Ramos (cell line): ENCODE data around the gene MBD3L2B.
"Not testable (repeated sequence)": the region's sequence is repeated elsewhere in the genome, so short reads cannot be mapped to it uniquely, and the experiment has no call there.

Experiments used
- in situ Hi-C: fragments of 300-500 bp; cut with MboI; formaldehyde crosslinking; loops from one replicate; pipeline ENCODE4 v1.14.3; 2022; ENCODE audit warnings: low sequenced_read_pairs; ENCODE audit not compliant: unreplicated experiment

The MBD3L2B gene

GRCh38 chr19:7021331-7021730 lies at the start of gene MBD3L2B:
Gene MBD3L2B, minus strand, starts transcription at chr19:7021431. Its CDS starts 34 bp downstream, at chr19:7021397.
- in situ Hi-C loops, result not testable (repeated sequence)

GRCh38 chr19:7069904-7070226 lies 48.6 kb upstream of the MBD3L2B start:
- in situ Hi-C loops, result no loop called here

GRCh38 chr19:7069042-7069903 lies 48.0 kb upstream of the MBD3L2B start, which contains the start of gene ZNF557:
Gene ZNF557, plus strand, starts transcription at chr19:7069703. Its CDS starts 5,372 bp downstream, at chr19:7075075.
- in situ Hi-C loops, result no loop called here

GRCh38 chr19:7068599-7068998 lies 47.4 kb upstream of the MBD3L2B start:
- in situ Hi-C loops, result no loop called here

- in situ Hi-C loops, result no loop called here
Measured at GRCh38 chr19:7067716-7068115, 46.5 kb upstream of the MBD3L2B start.

- in situ Hi-C loops, result not testable (repeated sequence)
Measured at GRCh38 chr19:7067122-7067521, 45.9 kb upstream of the MBD3L2B start.

GRCh38 chr19:7063764-7064418 lies 42.7 kb upstream of the MBD3L2B start:
- in situ Hi-C loops, result no loop called here

GRCh38 chr19:7063339-7063738 lies 42.1 kb upstream of the MBD3L2B start:
- in situ Hi-C loops, result no loop called here

- in situ Hi-C loops, result not testable (repeated sequence)
Measured at GRCh38 chr19:7059977-7060376, 38.7 kb upstream of the MBD3L2B start.

GRCh38 chr19:7058576-7058975 lies 37.3 kb upstream of the MBD3L2B start, which contains the start of gene MBD3L3:
Gene MBD3L3, minus strand, starts transcription at chr19:7058676. Its CDS starts 71 bp downstream, at chr19:7058605.
- in situ Hi-C loops, result not testable (repeated sequence)

GRCh38 chr19:7056371-7056770 lies 35.1 kb upstream of the MBD3L2B start:
- in situ Hi-C loops, result not testable (repeated sequence)

- in situ Hi-C loops, result not testable (repeated sequence)
Measured at GRCh38 chr19:7055679-7056078, 34.4 kb upstream of the MBD3L2B start.

GRCh38 chr19:7054635-7055368 lies 33.6 kb upstream of the MBD3L2B start:
- in situ Hi-C loops, result not testable (repeated sequence)

GRCh38 chr19:7052896-7053295 lies 31.7 kb upstream of the MBD3L2B start:
- in situ Hi-C loops, result not testable (repeated sequence)

GRCh38 chr19:7051421-7051820 lies 30.2 kb upstream of the MBD3L2B start:
- in situ Hi-C loops, result not testable (repeated sequence)

- in situ Hi-C loops, result not testable (repeated sequence)
Measured at GRCh38 chr19:7049021-7049420, 27.8 kb upstream of the MBD3L2B start, which contains the start of gene MBD3L2. Gene MBD3L2, plus strand, starts transcription at chr19:7049321. Its CDS starts 53 bp downstream, at chr19:7049374.

GRCh38 chr19:7041563-7041962 lies 20.3 kb upstream of the MBD3L2B start:
- in situ Hi-C loops, result not testable (repeated sequence)

- in situ Hi-C loops, result not testable (repeated sequence)
Measured at GRCh38 chr19:7040079-7040478, 18.8 kb upstream of the MBD3L2B start, which contains the start of gene MBD3L4. Gene MBD3L4, minus strand, starts transcription at chr19:7040179. Its CDS starts 35 bp downstream, at chr19:7040144.

GRCh38 chr19:7030278-7030677 lies 9.0 kb upstream of the MBD3L2B start, which contains the start of gene MBD3L5:
Gene MBD3L5, plus strand, starts transcription at chr19:7030578. Its CDS starts 34 bp downstream, at chr19:7030612.
- in situ Hi-C loops, result not testable (repeated sequence)

GRCh38 chr19:7028790-7029189 lies 7.6 kb upstream of the MBD3L2B start:
- in situ Hi-C loops, result not testable (repeated sequence)
